ENCODE results near the gene CFAP298. TPM values are rescaled to one million over a fixed set of nuclear protein-coding genes. Genes with fewer than 3 reads are reported as not detected.
A peak's percentile ranks its signal among the peaks of the same experiment; 100 is the strongest.
"Not testable (repeated sequence)": the region's sequence is repeated elsewhere in the genome, so short reads cannot be mapped to it uniquely, and the experiment has no call there.

CFAP298 gene, protein sequence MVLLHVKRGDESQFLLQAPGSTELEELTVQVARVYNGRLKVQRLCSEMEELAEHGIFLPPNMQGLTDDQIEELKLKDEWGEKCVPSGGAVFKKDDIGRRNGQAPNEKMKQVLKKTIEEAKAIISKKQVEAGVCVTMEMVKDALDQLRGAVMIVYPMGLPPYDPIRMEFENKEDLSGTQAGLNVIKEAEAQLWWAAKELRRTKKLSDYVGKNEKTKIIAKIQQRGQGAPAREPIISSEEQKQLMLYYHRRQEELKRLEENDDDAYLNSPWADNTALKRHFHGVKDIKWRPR
- total RNA-seq = 10 to 100 TPM; 19.5 to 40.3 (median 30.7) TPM

DNA sequence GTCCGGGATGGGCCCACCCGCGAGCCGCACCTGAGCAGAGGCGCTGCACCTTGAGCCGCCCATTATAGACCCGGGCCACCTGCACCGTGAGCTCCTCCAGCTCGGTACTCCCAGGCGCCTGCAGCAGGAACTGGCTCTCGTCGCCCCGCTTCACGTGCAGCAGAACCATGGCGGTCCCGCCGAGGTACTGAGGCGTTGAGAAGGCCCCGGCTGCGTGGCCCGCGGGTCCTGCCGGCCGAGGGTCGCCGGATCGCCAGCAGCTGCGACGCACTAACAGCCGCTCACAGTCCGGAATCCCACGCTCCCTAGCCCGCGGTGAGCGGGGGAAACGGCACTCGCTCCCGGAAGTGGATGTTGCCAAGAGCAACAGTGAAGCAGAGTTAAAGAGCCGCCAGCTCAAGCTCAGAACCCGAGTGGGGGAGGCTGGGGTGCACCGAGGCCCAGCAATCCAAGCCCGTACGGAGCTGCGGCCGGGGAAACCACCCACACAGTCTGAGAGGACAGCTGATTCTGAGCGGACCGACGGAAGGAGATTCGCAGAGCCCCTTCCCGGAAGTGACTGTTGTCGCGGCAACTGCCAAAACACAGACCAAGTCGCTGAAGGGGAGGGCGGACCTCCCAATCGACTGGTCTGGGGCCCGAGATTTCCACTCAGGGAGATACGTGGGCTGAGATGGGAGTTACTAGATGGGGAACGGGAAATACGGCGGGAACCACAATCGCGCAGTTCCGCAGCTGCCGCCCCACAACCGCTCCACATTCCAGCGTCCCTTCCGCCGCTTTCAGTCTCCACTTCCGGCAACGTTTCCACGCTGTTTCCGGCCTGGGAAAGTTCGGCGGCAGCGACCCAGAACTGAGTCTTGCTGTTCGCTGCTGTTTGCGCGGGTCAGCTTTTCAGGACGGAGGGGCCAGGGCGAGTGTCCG lies at the start of gene CFAP298:
TSS of gene CFAP298 (minus strand) at position 303 of the 924 bp plus-strand sequence. CDS start at position 169, 134 bp downstream.
- no peak for TF ChIP-seq POLR2A (IDR thresholded peaks at IDR 0.05)
- TF ChIP-seq, protein P1, sequence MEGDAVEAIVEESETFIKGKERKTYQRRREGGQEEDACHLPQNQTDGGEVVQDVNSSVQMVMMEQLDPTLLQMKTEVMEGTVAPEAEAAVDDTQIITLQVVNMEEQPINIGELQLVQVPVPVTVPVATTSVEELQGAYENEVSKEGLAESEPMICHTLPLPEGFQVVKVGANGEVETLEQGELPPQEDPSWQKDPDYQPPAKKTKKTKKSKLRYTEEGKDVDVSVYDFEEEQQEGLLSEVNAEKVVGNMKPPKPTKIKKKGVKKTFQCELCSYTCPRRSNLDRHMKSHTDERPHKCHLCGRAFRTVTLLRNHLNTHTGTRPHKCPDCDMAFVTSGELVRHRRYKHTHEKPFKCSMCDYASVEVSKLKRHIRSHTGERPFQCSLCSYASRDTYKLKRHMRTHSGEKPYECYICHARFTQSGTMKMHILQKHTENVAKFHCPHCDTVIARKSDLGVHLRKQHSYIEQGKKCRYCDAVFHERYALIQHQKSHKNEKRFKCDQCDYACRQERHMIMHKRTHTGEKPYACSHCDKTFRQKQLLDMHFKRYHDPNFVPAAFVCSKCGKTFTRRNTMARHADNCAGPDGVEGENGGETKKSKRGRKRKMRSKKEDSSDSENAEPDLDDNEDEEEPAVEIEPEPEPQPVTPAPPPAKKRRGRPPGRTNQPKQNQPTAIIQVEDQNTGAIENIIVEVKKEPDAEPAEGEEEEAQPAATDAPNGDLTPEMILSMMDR (IDR thresholded peaks at IDR 0.05) = no peak
- peak; percentile 86 to 96 for DNase-seq (ENCODE audit: low spot score in 2 of 2)
- intact Hi-C loops (cut with DNase I; ENCODE audit: low total_unique reads) = no loop called here
- H3K4me3 ChIP-seq (ENCODE audit: low read depth, poor library complexity, severe bottlenecking) = peak within 1 kb of the TSS; percentile 84
- WGBS, 2 donors = 0% methylated on average over 53 to 63 of the region's 81 CpGs

DNA sequence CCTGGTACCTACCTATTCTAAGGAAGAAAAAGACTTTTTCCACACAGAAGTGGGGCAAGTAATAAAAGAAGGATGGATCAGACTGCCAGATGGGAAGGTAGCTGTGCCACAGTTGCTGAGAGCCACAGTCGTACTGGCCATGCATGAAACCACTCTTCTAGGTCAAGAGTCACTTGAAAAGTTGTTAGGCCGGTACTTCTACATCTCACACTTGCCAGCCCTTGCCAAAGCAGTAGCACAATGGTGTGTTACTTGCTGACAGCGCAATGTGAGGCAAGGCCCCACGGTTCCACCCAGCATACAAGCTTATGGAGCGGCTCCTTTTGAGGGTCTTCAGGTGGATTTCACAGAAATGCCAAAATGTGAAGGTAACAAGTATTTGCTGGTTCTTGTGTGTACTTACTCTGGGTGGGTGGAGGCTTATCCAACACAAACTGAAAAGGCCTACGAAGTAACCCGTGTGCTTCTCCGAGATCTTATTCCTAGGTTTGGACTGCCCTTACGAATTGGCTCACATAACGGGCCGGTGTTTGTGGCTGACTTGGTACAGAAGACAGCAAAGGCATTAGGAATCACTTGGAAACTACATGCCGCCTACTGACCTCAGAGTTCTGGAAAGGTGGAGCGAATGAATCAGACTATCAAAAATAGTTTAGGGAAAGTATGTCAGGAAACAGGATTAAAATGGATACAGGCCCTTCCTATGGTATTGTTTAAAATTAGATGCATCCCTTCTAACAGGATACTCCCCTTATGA lies 49.0 kb upstream of the CFAP298 start:
- intact Hi-C loops (cut with DNase I; ENCODE audit: low total_unique reads); H3K4me3 ChIP-seq (ENCODE audit: low read depth, poor library complexity, severe bottlenecking); DNase-seq (ENCODE audit: low spot score in 2 of 2): not testable (repeated sequence)
- WGBS, 2 donors = 92 to 97% methylated on average over 13 of the region's 13 CpGs

DNA sequence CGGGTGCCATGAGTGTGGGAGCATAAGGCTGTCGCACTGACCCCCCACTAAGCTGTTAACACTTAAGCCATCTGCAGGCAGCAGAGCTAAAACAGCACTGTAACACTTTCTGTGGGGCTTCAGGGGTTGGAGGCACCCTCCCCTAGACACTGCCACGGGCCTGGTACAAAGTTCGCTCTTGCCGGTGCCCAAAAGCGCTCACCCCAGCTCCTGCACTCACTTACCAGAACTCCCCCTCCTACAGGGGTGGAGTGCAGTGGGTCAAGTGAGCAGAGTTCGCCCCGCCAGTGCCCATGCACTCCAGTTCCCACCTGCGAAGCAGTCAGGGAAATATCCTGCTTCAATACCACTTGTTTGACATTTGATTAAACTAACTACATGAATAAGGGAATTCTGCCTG lies 46.3 kb upstream of the CFAP298 start:
- no peak for TF ChIP-seq POLR2A (IDR thresholded peaks at IDR 0.05)
- TF ChIP-seq, protein P1 (IDR thresholded peaks at IDR 0.05) = no peak
- WGBS, 2 donors = 97 to 98% methylated on average over 9 of the region's 9 CpGs
- no peak for DNase-seq (ENCODE audit: low spot score in 2 of 2)
- H3K4me3 ChIP-seq (ENCODE audit: low read depth, poor library complexity, severe bottlenecking) = no peak overlapping the region
- intact Hi-C loops (cut with DNase I; ENCODE audit: low total_unique reads) = no loop called here

DNA sequence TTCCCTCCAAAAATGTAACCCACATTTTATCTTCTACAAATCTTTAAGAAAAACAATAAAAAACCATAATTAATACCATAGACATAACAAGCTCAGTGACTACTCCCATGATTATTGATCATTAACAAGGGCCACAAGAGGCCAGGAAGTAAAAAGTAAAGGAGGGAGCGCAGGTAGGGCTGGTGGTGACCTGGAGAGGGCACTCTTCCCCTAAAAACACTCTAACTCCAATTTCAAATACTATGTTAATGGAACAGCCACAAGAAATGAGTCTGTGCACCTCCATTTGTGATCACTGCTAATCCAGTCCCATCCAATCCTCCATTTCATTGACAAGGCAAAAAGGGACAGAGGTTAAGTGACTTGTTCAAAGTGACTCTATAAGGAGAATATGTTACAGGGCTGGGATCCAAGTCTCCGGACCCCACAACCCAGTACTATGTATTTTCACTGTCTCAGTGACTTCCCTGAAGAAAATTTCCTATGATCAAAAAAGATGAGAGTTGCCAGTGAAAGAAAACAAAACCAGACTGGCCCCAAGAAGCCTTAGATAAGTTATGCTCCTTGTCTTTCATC lies 41.2 kb upstream of the CFAP298 start:
- intact Hi-C loops (cut with DNase I; ENCODE audit: low total_unique reads) = no loop called here
- WGBS, 2 donors = 92% methylated on average over 2 of the region's 2 CpGs

DNA sequence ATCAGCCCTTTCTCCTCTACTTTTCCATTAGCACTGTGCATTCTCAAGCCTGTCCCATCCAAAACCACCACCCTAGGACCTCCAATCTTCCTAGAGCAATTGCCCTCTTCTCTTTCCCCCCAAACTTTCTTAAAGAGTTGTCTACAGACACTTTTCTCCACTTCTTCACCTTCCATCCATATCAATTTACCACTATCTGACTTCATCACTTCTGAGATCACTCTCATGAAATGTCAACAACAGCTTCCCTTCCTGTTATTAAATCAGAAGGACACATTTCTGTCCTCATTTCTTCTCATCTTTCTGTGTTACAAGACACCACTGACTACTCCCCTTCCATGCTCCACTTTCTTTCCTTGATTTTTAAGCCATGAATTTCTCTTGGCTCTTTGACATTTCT lies 36.0 kb upstream of the CFAP298 start:
- intact Hi-C loops (cut with DNase I; ENCODE audit: low total_unique reads) = no loop called here
- DNase-seq (ENCODE audit: low spot score in 2 of 2) = no peak
- TF ChIP-seq POLR2A (IDR thresholded peaks at IDR 0.05) = no peak
- TF ChIP-seq, protein P1 (IDR thresholded peaks at IDR 0.05) = no peak
- no peak overlapping the region for H3K4me3 ChIP-seq (ENCODE audit: low read depth, poor library complexity, severe bottlenecking)

More for the DNA sequence above, 41.2 kb upstream of the CFAP298 start:
- H3K4me3 ChIP-seq (ENCODE audit: low read depth, poor library complexity, severe bottlenecking) = no peak overlapping the region
- TF ChIP-seq POLR2A (IDR thresholded peaks at IDR 0.05) = no peak
- TF ChIP-seq, protein P1 (IDR thresholded peaks at IDR 0.05) = no peak
- no peak for DNase-seq (ENCODE audit: low spot score in 2 of 2)

All from lower leg skin (tissue), 4 donors.